Prostate gland (tissue), 2 donors: ENCODE data around the gene RPS6KA1. TPM values are rescaled to one million over a fixed set of nuclear protein-coding genes. Genes with fewer than 3 reads are reported as not detected.
"Not testable (repeated sequence)": the region's sequence is repeated elsewhere in the genome, so short reads cannot be mapped to it uniquely, and the experiment has no call there.

Experiments used
- DNase-seq: peaks from one replicate; pipeline ENCODE4 v3.0.0-alpha.2; 2019; ENCODE audit warnings: low spot score
- H3K27ac ChIP-seq, 2 donors: fragments of 200-600 bp; sonication (generic); 2 replicates each; pipeline ENCODE4 v1.5.1; 2017 to 2019
- H3K27me3 ChIP-seq: fragments of 200-600 bp; sonication (generic); replicated peaks from 2 replicates; pipeline ENCODE4 v1.5.1; 2019; ENCODE audit not compliant: insufficient read depth
- H3K36me3 ChIP-seq, 2 donors: fragments of 200-600 bp; sonication (generic); 1 replicate in 1 of 2; 2 replicates in 1 of 2; pipeline versions ENCODE4 v1.5.1 to v1.8.1; 2017 to 2019
- H3K4me1 ChIP-seq: fragments of 200-600 bp; sonication (generic); replicated peaks from 2 replicates; pipeline ENCODE4 v1.5.1; 2019
- H3K4me3 ChIP-seq, 2 donors: fragments of 200-600 bp; sonication (generic); 2 replicates each; pipeline ENCODE4 v1.5.1; 2017 to 2019
- H3K9me3 ChIP-seq: fragments of 200-600 bp; sonication (generic); 2 replicates; pipeline ENCODE4 v1.5.1; 2017
- CTCF ChIP-seq, 4 experiments: fragments of 200-600 bp in 2 of 4; fragments of 450-650 bp in 2 of 4; sonication (generic) in 2 of 4; IDR thresholded peaks; 1 replicate in 3 of 4; 2 replicates in 1 of 4; pipeline ENCODE4 v1.5.1; 2016 to 2019; ENCODE audit warnings: antibody characterized with exemption in 4 of 4, mild to moderate bottlenecking in 2 of 4, moderate library complexity in 2 of 4
- POLR2A ChIP-seq: fragments of 450-650 bp; IDR thresholded peaks from one replicate; pipeline ENCODE4 v1.6.1; 2016; ENCODE audit warnings: antibody characterized with exemption, mild to moderate bottlenecking
- POLR2AphosphoS5 ChIP-seq: sonication (generic); formaldehyde crosslinking; IDR thresholded peaks from one replicate; pipeline ENCODE4 v1.6.1; 2017; ENCODE audit warnings: antibody characterized with exemption
- WGBS: methylation state at CpG from one replicate; pipeline ENCODE4 v1.1.5; 2018; 5-methylcytosine and 5-hydroxymethylcytosine counted together
- intact Hi-C: fragments of 100-400 bp; cut with DNase I; formaldehyde crosslinking; loops from one replicate; pipeline ENCODE4 v1.14.2; 2022
- total RNA-seq, 2 donors: library from RNA; depleted of rRNA; stranded (reverse); fragments of >200 nt; gene quantifications; one replicate each; pipeline ENCODE4 v1.1.0, GENCODE V29; 2016

Gene RPS6KA1
- total RNA-seq, 2 donors from 2014 or later = 38.6 to 87.5 TPM

GRCh38 chr1:26493938-26494337 is 35.6 kb upstream of the RPS6KA1 start:
- TF ChIP-seq POLR2A (no peak), CTCF (IDR thresholded peaks at IDR 0.05) (no peak), POLR2AphosphoS5 (no peak)
- no peak for DNase-seq
- no peaks in the 10 kb centered on the region for H3K9me3 ChIP-seq
- 86% methylated on average over 3 of the region's 3 CpGs for WGBS
- no peak overlapping the region for H3K4me3 ChIP-seq
- no peaks in the 10 kb centered on the region for H3K27me3 ChIP-seq
- H3K36me3 ChIP-seq = no peaks in the 10 kb centered on the region
- intact Hi-C loops = no loop called here
- no peaks in the 10 kb centered on the region for H3K4me1 ChIP-seq
- no peak overlapping the region for H3K27ac ChIP-seq

GRCh38 chr1:26496861-26497260 is 32.7 kb upstream of the RPS6KA1 start:
- no peak for DNase-seq
- TF ChIP-seq POLR2A (no peak), CTCF (IDR thresholded peaks at IDR 0.05) (no peak), POLR2AphosphoS5 (no peak)
- Histone ChIP-seq H3K27me3 (no peaks in the 10 kb centered on the region), H3K4me3 (no peak overlapping the region), H3K9me3 (no peaks in the 10 kb centered on the region), H3K27ac (no peak overlapping the region), H3K4me1 (no peaks in the 10 kb centered on the region), H3K36me3 (no peaks in the 10 kb centered on the region)
- intact Hi-C loops = no loop called here
- WGBS = 35% methylated on average over 4 of the region's 4 CpGs

GRCh38 chr1:26498894-26499293 is 30.7 kb upstream of the RPS6KA1 start:
- H3K9me3 ChIP-seq = no peaks in the 10 kb centered on the region
- no peaks in the 10 kb centered on the region for H3K27me3 ChIP-seq
- DNase-seq = no peak
- intact Hi-C loops = no loop called here
- no peak overlapping the region for H3K27ac ChIP-seq
- no peak for TF ChIP-seq CTCF (IDR thresholded peaks at IDR 0.05)
- TF ChIP-seq POLR2AphosphoS5 = no peak
- no peak for TF ChIP-seq POLR2A
- H3K4me3 ChIP-seq = no peak overlapping the region
- no peaks in the 10 kb centered on the region for H3K36me3 ChIP-seq
- WGBS = 90% methylated on average over 7 of the region's 7 CpGs
- no peaks in the 10 kb centered on the region for H3K4me1 ChIP-seq

GRCh38 chr1:26500488-26501175 is 28.9 kb upstream of the RPS6KA1 start:
- Histone ChIP-seq H3K4me1 (no peaks in the 10 kb centered on the region), H3K36me3 (no peaks in the 10 kb centered on the region), H3K9me3 (no peaks in the 10 kb centered on the region), H3K27ac (peak overlapping the region; percentile 90 to 92), H3K4me3 (peak overlapping the region; percentile 65 to 67), H3K27me3 (no peaks in the 10 kb centered on the region)
- TF ChIP-seq CTCF (IDR thresholded peaks at IDR 0.05) = peak in 1 of 4 experiments; percentile 1
- peak; percentile 49 for TF ChIP-seq POLR2AphosphoS5
- TF ChIP-seq POLR2A = peak; percentile 57
- peak; percentile 86 for DNase-seq
- 0% methylated on average over 48 of the region's 74 CpGs for WGBS
- intact Hi-C loops = loop anchor here (1.0 kb wide), 1 partner anchor 27 kb away; no protein-coding TSS in a partner anchor

- H3K36me3 ChIP-seq, intact Hi-C loops, H3K27me3 ChIP-seq, H3K4me1 ChIP-seq, H3K9me3 ChIP-seq, DNase-seq, H3K4me3 ChIP-seq, H3K27ac ChIP-seq: not testable (repeated sequence)
- 57% methylated on average over 2 of the region's 2 CpGs for WGBS
Observed at GRCh38 chr1:26510711-26511110, 18.9 kb upstream of the RPS6KA1 start.

- intact Hi-C loops, H3K4me3 ChIP-seq, H3K36me3 ChIP-seq, H3K27me3 ChIP-seq, H3K4me1 ChIP-seq, H3K27ac ChIP-seq, H3K9me3 ChIP-seq, DNase-seq: not testable (repeated sequence)
- 87% methylated on average over 4 of the region's 4 CpGs for WGBS
Observed at GRCh38 chr1:26515836-26516235, 13.7 kb upstream of the RPS6KA1 start.
